GM23338 (cell line): ENCODE results near the gene H1-8.

Experiments
- CREB1 ChIP-seq: fragments of 250-450 bp; sonication (Bioruptor Pico); IDR thresholded peaks from 2 replicates; pipeline ENCODE4 v1.5.0; 2020; ENCODE audit warnings: low read depth, mild to moderate bottlenecking, moderate library complexity
- EZH2 ChIP-seq: fragments of 200-600 bp; sonication (generic); IDR thresholded peaks from one replicate; pipeline ENCODE4 v1.8.0; 2017; ENCODE audit warnings: antibody characterized with exemption, mild to moderate bottlenecking, low read depth; ENCODE audit not compliant: unreplicated experiment
- EZH2phosphoT487 ChIP-seq: fragments of 200-600 bp; sonication (generic); IDR thresholded peaks from one replicate; pipeline ENCODE4 v1.8.1; 2018; ENCODE audit warnings: antibody characterized with exemption; ENCODE audit not compliant: unreplicated experiment
- JUNB ChIP-seq: IDR thresholded peaks from one replicate; pipeline ENCODE4 v1.6.1; 2016; ENCODE audit warnings: antibody characterized with exemption; ENCODE audit not compliant: unreplicated experiment
- POLR2AphosphoS5 ChIP-seq: IDR thresholded peaks from 2 replicates; pipeline ENCODE4 v1.6.1; 2016; ENCODE audit warnings: antibody characterized with exemption, low read depth
- STAT1 ChIP-seq: IDR thresholded peaks from one replicate; pipeline ENCODE4 v1.6.1; 2016; ENCODE audit warnings: antibody characterized with exemption; ENCODE audit not compliant: unreplicated experiment
- ZNF114 ChIP-seq: fragments of 250-450 bp; sonication (Bioruptor Pico); IDR thresholded peaks from 2 replicates; pipeline ENCODE4 v1.5.0; 2020; ENCODE audit warnings: mild to moderate bottlenecking, moderate library complexity
- ZNF331 ChIP-seq: fragments of 250-450 bp; sonication (Bioruptor Pico); IDR thresholded peaks from 2 replicates; pipeline ENCODE4 v1.5.0; 2020; ENCODE audit warnings: low read depth, mild to moderate bottlenecking, moderate library complexity
- TF ChIP-seq, protein P1 (sequence below), 2 experiments: fragments of 200-600 bp in 1 of 2; sonication (generic) in 1 of 2; conservative IDR thresholded peaks; 2 replicates each; pipeline versions ENCODE4 v1.5.1 to v1.6.1; 2016 to 2017; ENCODE audit warnings: antibody characterized with exemption in 2 of 2, low read depth in 2 of 2, mild to moderate bottlenecking in 2 of 2, moderate library complexity in 1 of 2
- TF ChIP-seq, protein P2 (sequence below): IDR thresholded peaks from one replicate; pipeline ENCODE4 v1.6.1; 2018; ENCODE audit warnings: antibody characterized with exemption; ENCODE audit not compliant: unreplicated experiment
- TF ChIP-seq, protein P3 (sequence below): IDR thresholded peaks from 2 replicates; pipeline ENCODE4 v1.6.1; 2016; ENCODE audit warnings: antibody characterized with exemption
- TF ChIP-seq, protein P4 (sequence below): fragments of 250-450 bp; sonication (Bioruptor Pico); IDR thresholded peaks from 2 replicates; pipeline ENCODE4 v1.5.0; 2020; ENCODE audit warnings: mild to moderate bottlenecking, moderate library complexity

DNA sequence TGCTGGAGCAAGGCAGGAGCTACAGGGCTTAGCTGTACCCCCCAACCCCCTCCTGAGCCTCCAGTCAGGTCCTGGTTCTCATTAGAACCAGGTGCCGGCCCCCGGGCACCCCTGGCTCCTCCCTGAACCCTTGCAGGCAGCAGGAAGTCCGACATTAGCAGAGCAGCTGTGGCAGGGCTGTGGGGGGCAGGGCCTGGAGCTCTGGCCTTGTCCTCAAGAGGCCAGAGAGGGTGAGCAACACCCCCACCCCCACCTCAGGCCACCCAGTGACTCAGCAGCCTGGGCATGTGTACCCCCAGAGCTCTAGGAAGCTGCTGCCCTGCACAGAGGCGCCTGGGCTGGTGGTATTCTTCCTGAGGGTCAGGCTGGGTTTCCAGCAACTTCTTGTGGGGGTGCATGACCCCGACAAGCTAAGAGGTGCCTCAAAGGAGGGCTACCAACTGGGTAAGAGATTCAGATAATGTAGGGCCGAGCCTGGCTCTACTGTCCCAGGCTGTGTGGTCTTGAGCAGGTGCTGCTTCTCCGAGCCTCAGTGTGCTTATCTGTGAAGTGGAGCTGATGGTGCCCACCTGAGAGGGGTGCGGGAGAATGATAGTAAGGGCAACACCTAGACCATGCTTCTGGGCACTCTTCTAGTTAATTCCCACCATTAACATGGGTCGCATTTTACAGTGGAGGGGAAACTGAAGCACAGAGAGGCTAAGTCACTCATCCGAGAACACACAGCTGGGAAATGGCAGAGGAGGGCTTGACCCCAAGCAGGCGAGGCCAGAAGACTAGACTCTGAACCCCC is 16.0 kb downstream of the H1-8 start:
- TF ChIP-seq JUNB (no peak), POLR2AphosphoS5 (no peak), ZNF331 (CRISPR knock-in tag) (no peak), EZH2 (no peak), EZH2phosphoT487 (no peak), ZNF114 (CRISPR knock-in tag) (no peak), CREB1 (CRISPR knock-in tag) (no peak), STAT1 (no peak)
- TF ChIP-seq, protein P1, sequence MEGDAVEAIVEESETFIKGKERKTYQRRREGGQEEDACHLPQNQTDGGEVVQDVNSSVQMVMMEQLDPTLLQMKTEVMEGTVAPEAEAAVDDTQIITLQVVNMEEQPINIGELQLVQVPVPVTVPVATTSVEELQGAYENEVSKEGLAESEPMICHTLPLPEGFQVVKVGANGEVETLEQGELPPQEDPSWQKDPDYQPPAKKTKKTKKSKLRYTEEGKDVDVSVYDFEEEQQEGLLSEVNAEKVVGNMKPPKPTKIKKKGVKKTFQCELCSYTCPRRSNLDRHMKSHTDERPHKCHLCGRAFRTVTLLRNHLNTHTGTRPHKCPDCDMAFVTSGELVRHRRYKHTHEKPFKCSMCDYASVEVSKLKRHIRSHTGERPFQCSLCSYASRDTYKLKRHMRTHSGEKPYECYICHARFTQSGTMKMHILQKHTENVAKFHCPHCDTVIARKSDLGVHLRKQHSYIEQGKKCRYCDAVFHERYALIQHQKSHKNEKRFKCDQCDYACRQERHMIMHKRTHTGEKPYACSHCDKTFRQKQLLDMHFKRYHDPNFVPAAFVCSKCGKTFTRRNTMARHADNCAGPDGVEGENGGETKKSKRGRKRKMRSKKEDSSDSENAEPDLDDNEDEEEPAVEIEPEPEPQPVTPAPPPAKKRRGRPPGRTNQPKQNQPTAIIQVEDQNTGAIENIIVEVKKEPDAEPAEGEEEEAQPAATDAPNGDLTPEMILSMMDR (conservative IDR thresholded peaks at IDR 0.05; ENCODE audit: low read depth in 2 of 2), result no peak
- TF ChIP-seq, protein P2, sequence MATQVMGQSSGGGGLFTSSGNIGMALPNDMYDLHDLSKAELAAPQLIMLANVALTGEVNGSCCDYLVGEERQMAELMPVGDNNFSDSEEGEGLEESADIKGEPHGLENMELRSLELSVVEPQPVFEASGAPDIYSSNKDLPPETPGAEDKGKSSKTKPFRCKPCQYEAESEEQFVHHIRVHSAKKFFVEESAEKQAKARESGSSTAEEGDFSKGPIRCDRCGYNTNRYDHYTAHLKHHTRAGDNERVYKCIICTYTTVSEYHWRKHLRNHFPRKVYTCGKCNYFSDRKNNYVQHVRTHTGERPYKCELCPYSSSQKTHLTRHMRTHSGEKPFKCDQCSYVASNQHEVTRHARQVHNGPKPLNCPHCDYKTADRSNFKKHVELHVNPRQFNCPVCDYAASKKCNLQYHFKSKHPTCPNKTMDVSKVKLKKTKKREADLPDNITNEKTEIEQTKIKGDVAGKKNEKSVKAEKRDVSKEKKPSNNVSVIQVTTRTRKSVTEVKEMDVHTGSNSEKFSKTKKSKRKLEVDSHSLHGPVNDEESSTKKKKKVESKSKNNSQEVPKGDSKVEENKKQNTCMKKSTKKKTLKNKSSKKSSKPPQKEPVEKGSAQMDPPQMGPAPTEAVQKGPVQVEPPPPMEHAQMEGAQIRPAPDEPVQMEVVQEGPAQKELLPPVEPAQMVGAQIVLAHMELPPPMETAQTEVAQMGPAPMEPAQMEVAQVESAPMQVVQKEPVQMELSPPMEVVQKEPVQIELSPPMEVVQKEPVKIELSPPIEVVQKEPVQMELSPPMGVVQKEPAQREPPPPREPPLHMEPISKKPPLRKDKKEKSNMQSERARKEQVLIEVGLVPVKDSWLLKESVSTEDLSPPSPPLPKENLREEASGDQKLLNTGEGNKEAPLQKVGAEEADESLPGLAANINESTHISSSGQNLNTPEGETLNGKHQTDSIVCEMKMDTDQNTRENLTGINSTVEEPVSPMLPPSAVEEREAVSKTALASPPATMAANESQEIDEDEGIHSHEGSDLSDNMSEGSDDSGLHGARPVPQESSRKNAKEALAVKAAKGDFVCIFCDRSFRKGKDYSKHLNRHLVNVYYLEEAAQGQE, result no peak
- TF ChIP-seq, protein P3, sequence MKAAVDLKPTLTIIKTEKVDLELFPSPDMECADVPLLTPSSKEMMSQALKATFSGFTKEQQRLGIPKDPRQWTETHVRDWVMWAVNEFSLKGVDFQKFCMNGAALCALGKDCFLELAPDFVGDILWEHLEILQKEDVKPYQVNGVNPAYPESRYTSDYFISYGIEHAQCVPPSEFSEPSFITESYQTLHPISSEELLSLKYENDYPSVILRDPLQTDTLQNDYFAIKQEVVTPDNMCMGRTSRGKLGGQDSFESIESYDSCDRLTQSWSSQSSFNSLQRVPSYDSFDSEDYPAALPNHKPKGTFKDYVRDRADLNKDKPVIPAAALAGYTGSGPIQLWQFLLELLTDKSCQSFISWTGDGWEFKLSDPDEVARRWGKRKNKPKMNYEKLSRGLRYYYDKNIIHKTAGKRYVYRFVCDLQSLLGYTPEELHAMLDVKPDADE, result no peak
- TF ChIP-seq, protein P4, sequence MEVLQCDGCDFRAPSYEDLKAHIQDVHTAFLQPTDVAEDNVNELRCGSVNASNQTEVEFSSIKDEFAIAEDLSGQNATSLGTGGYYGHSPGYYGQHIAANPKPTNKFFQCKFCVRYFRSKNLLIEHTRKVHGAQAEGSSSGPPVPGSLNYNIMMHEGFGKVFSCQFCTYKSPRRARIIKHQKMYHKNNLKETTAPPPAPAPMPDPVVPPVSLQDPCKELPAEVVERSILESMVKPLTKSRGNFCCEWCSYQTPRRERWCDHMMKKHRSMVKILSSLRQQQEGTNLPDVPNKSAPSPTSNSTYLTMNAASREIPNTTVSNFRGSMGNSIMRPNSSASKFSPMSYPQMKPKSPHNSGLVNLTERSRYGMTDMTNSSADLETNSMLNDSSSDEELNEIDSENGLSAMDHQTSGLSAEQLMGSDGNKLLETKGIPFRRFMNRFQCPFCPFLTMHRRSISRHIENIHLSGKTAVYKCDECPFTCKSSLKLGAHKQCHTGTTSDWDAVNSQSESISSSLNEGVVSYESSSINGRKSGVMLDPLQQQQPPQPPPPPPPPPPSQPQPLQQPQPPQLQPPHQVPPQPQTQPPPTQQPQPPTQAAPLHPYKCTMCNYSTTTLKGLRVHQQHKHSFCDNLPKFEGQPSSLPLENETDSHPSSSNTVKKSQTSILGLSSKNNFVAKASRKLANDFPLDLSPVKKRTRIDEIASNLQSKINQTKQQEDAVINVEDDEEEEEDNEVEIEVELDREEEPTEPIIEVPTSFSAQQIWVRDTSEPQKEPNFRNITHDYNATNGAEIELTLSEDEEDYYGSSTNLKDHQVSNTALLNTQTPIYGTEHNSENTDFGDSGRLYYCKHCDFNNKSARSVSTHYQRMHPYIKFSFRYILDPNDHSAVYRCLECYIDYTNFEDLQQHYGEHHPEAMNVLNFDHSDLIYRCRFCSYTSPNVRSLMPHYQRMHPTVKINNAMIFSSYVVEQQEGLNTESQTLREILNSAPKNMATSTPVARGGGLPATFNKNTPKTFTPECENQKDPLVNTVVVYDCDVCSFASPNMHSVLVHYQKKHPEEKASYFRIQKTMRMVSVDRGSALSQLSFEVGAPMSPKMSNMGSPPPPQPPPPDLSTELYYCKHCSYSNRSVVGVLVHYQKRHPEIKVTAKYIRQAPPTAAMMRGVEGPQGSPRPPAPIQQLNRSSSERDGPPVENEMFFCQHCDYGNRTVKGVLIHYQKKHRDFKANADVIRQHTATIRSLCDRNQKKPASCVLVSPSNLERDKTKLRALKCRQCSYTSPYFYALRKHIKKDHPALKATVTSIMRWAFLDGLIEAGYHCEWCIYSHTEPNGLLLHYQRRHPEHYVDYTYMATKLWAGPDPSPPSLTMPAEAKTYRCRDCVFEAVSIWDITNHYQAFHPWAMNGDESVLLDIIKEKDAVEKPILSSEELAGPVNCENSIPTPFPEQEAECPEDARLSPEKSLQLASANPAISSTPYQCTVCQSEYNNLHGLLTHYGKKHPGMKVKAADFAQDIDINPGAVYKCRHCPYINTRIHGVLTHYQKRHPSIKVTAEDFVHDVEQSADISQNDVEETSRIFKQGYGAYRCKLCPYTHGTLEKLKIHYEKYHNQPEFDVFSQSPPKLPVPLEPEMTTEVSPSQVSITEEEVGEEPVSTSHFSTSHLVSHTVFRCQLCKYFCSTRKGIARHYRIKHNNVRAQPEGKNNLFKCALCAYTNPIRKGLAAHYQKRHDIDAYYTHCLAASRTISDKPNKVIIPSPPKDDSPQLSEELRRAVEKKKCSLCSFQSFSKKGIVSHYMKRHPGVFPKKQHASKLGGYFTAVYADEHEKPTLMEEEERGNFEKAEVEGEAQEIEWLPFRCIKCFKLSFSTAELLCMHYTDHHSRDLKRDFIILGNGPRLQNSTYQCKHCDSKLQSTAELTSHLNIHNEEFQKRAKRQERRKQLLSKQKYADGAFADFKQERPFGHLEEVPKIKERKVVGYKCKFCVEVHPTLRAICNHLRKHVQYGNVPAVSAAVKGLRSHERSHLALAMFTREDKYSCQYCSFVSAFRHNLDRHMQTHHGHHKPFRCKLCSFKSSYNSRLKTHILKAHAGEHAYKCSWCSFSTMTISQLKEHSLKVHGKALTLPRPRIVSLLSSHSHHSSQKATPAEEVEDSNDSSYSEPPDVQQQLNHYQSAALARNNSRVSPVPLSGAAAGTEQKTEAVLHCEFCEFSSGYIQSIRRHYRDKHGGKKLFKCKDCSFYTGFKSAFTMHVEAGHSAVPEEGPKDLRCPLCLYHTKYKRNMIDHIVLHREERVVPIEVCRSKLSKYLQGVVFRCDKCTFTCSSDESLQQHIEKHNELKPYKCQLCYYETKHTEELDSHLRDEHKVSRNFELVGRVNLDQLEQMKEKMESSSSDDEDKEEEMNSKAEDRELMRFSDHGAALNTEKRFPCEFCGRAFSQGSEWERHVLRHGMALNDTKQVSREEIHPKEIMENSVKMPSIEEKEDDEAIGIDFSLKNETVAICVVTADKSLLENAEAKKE (CRISPR knock-in tag), result no peak
